GM12875 (cell line): ENCODE results near the gene VSIR.

Source experiments
- H3K4me3 ChIP-seq: one replicate; pipeline ENCODE4 v1.5.1; 2011; ENCODE audit warnings: low read depth, low read length, control low read depth
- TF ChIP-seq, protein P1 (sequence below): IDR thresholded peaks from 2 replicates; pipeline ENCODE4 v1.5.1; 2011; ENCODE audit warnings: low read depth, mild to moderate bottlenecking, control low read depth, inconsistent platforms, low read length, moderate library complexity, borderline replicate concordance; ENCODE audit not compliant: insufficient read depth

VSIR gene

DNA sequence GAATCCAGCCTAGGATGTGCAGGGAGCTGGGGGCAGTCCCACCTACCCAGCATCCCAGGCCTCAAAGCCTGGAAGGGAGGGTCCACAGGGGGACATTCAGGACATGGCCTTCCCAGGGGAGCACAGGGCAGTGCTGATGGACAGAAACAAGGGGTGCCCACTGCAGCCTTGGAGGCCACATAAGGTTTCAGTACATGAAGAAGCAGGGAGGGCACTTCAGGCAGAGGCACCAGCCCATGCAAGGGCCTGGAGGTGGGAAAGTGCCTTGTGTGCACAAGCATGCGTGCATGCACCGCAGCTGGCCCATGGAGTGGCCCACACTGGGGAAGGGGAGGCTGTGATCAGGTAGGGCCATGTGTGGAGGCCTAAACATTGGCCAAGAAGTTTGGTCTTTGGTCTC is 62.8 kb downstream of the VSIR start:
- no peak overlapping the region for H3K4me3 ChIP-seq
- TF ChIP-seq, protein P1, sequence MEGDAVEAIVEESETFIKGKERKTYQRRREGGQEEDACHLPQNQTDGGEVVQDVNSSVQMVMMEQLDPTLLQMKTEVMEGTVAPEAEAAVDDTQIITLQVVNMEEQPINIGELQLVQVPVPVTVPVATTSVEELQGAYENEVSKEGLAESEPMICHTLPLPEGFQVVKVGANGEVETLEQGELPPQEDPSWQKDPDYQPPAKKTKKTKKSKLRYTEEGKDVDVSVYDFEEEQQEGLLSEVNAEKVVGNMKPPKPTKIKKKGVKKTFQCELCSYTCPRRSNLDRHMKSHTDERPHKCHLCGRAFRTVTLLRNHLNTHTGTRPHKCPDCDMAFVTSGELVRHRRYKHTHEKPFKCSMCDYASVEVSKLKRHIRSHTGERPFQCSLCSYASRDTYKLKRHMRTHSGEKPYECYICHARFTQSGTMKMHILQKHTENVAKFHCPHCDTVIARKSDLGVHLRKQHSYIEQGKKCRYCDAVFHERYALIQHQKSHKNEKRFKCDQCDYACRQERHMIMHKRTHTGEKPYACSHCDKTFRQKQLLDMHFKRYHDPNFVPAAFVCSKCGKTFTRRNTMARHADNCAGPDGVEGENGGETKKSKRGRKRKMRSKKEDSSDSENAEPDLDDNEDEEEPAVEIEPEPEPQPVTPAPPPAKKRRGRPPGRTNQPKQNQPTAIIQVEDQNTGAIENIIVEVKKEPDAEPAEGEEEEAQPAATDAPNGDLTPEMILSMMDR = no peak

DNA sequence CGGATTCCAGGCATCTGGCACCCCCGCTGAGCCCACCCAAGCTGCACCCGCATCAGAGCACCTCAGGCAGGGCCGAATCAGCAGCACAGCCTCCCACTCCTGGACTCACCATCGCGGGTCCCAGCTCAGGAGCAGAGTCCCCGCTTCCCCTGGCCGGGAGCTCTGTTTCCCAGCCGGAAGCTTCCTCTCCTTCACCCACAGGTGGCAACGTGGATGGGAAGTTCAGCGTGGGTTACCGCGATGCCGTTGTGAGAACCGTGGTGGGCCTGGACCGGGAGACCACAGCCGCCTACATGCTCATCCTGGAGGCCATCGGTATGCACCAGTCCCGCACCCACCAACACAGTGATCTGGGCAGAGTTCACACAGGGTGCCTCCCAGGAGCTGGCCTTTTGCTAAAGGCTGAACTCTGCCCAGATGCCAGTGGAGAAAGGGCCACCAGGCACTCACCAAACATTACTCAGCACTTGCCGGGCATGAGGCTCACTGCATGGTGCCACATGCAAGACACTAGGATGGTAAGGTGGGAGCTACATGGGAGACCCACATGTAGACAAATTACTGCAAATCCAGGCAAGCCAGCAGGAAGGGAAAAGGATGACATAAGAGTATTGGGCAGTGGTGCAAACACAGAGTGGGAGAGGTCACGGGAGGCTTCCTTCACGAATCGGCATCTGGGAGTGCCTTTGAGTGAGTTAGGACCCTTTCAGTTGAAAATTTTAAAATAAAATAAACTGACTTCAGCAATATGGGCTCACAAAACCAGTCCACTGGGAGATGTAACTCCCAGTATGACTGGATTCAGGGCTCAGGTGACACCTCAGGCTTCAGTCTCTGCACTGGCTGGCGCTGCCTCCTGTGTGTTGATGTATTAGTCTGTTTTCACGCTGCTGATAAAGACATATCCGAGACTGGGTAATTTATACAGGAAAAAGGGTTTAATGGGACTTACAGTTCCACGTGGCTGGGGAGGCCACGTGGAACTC is 64.1 kb downstream of the VSIR start:
- TF ChIP-seq, protein P1 = no peak
- H3K4me3 ChIP-seq = no peak overlapping the region

DNA sequence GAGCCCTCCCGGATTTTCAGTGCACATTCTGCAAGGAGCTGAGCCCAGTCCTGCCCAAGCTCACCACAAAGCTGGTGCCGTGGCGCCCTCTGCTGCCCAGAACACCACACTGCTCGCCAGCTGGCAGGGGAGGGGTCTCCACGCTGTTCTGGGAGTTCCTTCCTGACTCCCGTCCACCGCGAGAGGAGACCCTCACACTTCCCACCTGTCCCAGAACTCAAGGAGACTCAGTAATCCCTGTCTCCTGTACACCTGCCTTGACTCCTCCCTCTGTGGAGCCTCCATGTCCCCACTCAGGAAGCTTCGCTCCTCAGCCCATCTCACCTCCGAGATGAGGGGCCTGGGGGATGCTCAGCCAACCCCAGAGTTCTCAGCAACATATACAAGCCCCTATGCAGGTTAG is 65.0 kb downstream of the VSIR start:
- TF ChIP-seq, protein P1 = peak; percentile 97

DNA sequence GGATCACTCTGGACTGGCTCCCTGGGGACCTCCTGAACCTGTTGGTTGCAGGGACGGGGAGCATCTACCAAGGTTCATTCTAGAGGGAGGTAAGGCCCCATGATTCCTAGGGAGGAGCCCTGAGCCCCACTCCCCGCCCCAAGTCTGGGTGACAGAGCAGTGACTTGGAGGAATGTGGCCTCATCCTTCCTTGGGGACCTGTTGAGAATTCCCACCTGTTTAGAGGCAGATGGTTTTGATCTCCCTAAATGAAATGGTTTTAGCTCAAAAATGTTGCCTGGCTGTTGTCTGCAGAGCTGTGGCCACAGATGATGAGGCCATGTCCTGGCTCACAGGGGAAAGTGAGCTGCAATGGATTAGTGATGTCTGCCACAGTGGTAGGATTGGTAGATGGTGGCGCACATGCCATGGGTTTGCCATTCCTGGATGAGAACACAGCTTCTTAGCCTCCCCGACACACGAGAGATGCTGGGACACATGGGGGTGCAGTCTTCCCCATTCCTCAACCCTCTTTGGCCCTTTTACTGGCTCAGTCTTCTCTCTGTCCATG is 66.0 kb downstream of the VSIR start:
- no peak overlapping the region for H3K4me3 ChIP-seq

More for the DNA sequence above, 65.0 kb downstream of the VSIR start:
- no peak overlapping the region for H3K4me3 ChIP-seq

DNA sequence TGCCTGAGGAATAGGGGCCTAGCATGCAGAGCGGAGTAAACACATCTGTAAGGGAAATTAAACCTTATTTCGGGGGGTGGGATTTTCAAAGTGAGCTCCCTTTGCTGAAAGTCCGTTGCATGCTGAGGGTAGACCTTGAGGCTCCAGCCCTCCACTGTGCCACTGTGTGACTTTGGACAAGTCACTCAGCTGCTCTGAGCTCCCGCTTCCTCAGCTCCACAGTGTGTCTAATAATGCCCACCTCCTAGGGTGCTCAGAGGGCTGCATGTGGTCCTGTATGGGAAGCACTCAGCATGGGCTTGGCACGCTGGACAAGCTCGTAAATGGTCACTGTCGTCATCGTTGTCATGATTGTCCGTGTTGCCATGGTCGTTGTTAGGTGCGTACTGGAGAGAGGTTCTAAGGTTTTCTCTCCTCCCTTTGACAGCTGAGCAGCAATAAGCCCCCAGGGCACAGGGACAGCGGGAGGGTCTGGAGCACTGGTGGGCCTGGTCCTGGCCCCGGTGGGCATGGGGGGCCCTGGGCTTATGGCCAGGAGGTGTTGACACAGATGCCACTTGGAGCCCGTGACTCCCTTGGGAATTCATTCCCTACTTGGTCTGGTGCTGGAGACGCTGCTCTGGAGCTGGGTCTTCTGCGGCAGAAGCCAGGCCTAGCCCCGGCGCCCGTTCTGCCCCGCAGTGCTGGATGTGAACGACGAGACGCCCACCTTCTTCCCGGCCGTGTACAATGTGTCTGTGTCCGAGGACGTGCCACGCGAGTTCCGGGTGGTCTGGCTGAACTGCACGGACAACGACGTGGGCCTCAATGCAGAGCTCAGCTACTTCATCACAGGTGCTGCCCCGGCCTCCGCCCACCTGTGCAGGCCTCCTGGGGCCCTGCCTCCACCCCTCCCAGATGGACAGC is 66.9 kb downstream of the VSIR start:
- no peak overlapping the region for H3K4me3 ChIP-seq
- TF ChIP-seq, protein P1 = no peak

More for the DNA sequence above, 66.0 kb downstream of the VSIR start:
- TF ChIP-seq, protein P1 = no peak

DNA sequence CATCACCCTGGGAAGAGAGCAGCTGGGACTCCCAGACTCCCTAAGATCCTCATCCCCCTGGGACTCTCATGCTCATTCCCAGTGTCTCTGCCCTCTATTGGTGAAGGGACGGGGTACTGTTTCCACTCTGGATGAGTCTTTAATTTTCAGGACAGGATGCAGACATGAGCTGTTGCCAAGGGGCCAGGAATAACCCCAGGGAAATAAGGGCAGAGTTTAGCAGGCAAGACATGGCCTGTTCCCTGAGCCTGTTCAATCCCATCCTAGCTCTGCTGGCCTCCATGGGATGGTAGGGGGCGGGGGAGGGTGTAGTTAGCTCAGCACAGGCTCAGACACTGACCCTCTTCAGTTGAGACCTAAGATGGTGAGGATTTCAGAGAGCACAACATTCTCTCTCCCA is 67.7 kb downstream of the VSIR start:
- no peak overlapping the region for H3K4me3 ChIP-seq
- TF ChIP-seq, protein P1 = no peak
